SJSA1 (cell line): ENCODE data around the gene ZNF138. TPM values are rescaled to one million over a fixed set of nuclear protein-coding genes. Genes with fewer than 3 reads are reported as not detected.

Experiments used
- DNase-seq, 2 experiments: peaks; one replicate each; pipeline ENCODE4 v3.0.0-alpha.2; 2015 to 2020; ENCODE audit warnings: low spot score in 2 of 2, low read depth in 1 of 2
- H3K27ac ChIP-seq: fragments of 250-450 bp; sonication (Bioruptor Pico); 2 replicates; pipeline ENCODE4 v1.5.1; 2020; ENCODE audit warnings: mild to moderate bottlenecking, moderate library complexity
- H3K27me3 ChIP-seq: fragments of 250-450 bp; sonication (Bioruptor Pico); replicated peaks from 2 replicates; pipeline ENCODE4 v1.5.1; 2020; ENCODE audit warnings: mild to moderate bottlenecking, moderate library complexity
- H3K36me3 ChIP-seq: fragments of 250-450 bp; sonication (Bioruptor Pico); 2 replicates; pipeline ENCODE4 v1.5.1; 2020; ENCODE audit warnings: mild to moderate bottlenecking
- H3K4me1 ChIP-seq: fragments of 250-450 bp; sonication (Bioruptor Pico); replicated peaks from 2 replicates; pipeline ENCODE4 v1.6.1; 2021; ENCODE audit warnings: mild to moderate bottlenecking
- H3K4me3 ChIP-seq: fragments of 250-450 bp; sonication (Bioruptor Pico); 2 replicates; pipeline ENCODE4 v1.5.1; 2020; ENCODE audit warnings: mild to moderate bottlenecking
- H3K9me3 ChIP-seq: fragments of 250-450 bp; sonication (Bioruptor Pico); replicated peaks from 2 replicates; pipeline ENCODE4 v1.5.1; 2020; ENCODE audit warnings: mild to moderate bottlenecking
- total RNA-seq: library from RNA; depleted of rRNA; stranded (reverse); fragments of >200 nt; shearing (Covaris generic); gene quantifications from 2 replicates; pipeline ENCODE4 v1.2.3, GENCODE V29; 2014; rRNA removed

Gene ZNF138
- total RNA-seq, 1 experiment from 2014 or later, result 6.9 TPM

DNA sequence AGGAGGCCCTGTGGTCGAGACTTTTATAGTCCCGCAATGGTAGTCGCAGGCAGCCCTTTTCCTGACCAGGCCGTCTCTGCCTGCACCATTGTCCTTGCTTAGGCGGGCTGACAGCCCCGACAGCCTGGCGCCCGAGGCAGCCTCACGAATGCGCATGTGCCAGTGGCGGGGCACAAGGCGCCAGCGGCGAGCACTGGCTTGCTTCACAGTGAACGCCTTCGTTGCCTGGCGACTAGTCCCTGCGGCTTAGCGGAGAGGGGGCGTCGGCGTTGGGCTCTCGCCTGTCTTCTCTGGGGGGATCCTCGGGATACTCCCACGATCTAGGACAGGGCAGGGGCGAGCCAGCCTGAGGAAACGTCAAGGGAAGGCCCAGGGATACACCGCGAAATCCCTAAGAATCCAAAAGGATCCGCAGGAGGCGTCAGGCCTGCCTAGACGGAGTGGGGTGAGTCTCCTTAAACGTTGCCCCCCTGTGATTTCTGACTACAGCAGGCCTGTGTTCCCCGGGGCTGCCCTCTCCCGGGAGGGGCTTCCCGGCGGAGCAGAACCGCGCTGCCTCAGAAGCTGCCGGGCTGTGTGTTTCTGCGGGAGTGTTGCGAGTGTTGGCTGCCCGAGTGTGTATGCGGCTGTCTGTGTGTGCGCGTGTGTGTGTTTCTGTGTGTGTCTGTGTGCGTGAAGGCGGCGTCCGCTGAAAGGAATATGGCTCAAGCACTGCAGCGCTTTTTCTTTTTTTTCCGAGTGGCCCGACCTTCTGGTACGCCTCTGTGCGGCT, 88.3 kb downstream of the ZNF138 start:
- Histone ChIP-seq H3K4me3 (no peak overlapping the region), H3K27me3 (no peaks in the 10 kb centered on the region)
- DNase-seq, result peak in 1 of 2 experiments; percentile 33

More for the DNA sequence above, 88.3 kb downstream of the ZNF138 start:
- Histone ChIP-seq H3K27ac (no peak overlapping the region), H3K9me3 (peaks cover 8% of the 10 kb centered on the region), H3K4me1 (no peaks in the 10 kb centered on the region), H3K36me3 (no peaks in the 10 kb centered on the region)

Other genes starting within 250 kb of the ZNF138 start
- gene ZNF680, start 231.4 kb upstream of the ZNF138 start, total RNA-seq, result 2.9 and 6.1 TPM in 2 replicates
- gene ZNF107, start 128.3 kb upstream of the ZNF138 start, total RNA-seq, result 2.9 and 7.3 TPM in 2 replicates
- 2.9 and 4.5 TPM in 2 replicates for gene ZNF273, start 108.8 kb downstream of the ZNF138 start, total RNA-seq
- 2.3 and 2.8 TPM in 2 replicates for gene ZNF117, start 196.6 kb downstream of the ZNF138 start, total RNA-seq
- 1.5 and 4.0 TPM in 2 replicates for gene ERV3-1, start 212.3 kb downstream of the ZNF138 start, total RNA-seq